ENCODE data around the gene TEX2. TPM values are rescaled to one million over a fixed set of nuclear protein-coding genes. Genes with fewer than 3 reads are reported as not detected.

TEX2 gene
- total and polyA plus RNA-seq, 2 of the 13 experiments (the other 11 are each of a cell fraction or from before 2014, with no cell fraction given) = 21.4 to 37.7 TPM

- TF ChIP-seq SKI (IDR thresholded peaks at IDR 0.05; ENCODE audit: partially characterized antibody) (no peak), GATAD2A (CRISPR knock-in tag; IDR thresholded peaks at IDR 0.05) (no peak; the same call in none of the 2 replicates), MEIS2 (CRISPR knock-in tag; IDR thresholded peaks at IDR 0.05) (no peak), FOXK1 (CRISPR knock-in tag; IDR thresholded peaks at IDR 0.05; ENCODE audit: borderline replicate concordance, low read depth) (peak; percentile 43; the same call in 1 of the 2 replicates), ZNF280B (CRISPR knock-in tag; IDR thresholded peaks at IDR 0.05; ENCODE audit: borderline replicate concordance) (peak; percentile 95), ZBTB37 (CRISPR knock-in tag; IDR thresholded peaks at IDR 0.05) (no peak; the same call in 1 of the 2 replicates), ATF7-NPFF (CRISPR knock-in tag; IDR thresholded peaks at IDR 0.05; ENCODE audit: low read depth) (peak; percentile 61; the same call in 1 of the 2 replicates), ZNF746 (CRISPR knock-in tag; IDR thresholded peaks at IDR 0.05) (peak; percentile 59), EHMT2 (IDR thresholded peaks at IDR 0.05; ENCODE audit: borderline replicate concordance, low read depth, low read length) (no peak), ZNF34 (CRISPR knock-in tag; IDR thresholded peaks at IDR 0.05; ENCODE audit: borderline replicate concordance) (0 out of 2 replicates have a peak, but pooled peaks have one; percentile 21), BATF2 (CRISPR knock-in tag; IDR thresholded peaks at IDR 0.05) (peak; percentile 89; the same call in 1 of the 2 replicates), ZNF563 (CRISPR knock-in tag; IDR thresholded peaks at IDR 0.05) (no peak), ZNF562 (CRISPR knock-in tag; IDR thresholded peaks at IDR 0.05; ENCODE audit: borderline replicate concordance) (peak; percentile 48; the same call in 1 of the 2 replicates), ZSCAN25 (CRISPR knock-in tag; IDR thresholded peaks at IDR 0.05) (peak; percentile 57; the same call in 1 of the 2 replicates), MEIS1 (CRISPR knock-in tag; IDR thresholded peaks at IDR 0.05; ENCODE audit: borderline replicate concordance) (no peak), RARG (CRISPR knock-in tag; IDR thresholded peaks at IDR 0.05; ENCODE audit: low read depth) (peak; percentile 54; the same call in 1 of the 2 replicates), ZNF101 (CRISPR knock-in tag; IDR thresholded peaks at IDR 0.05; ENCODE audit: borderline replicate concordance, low read depth) (peak; percentile 49; the same call in 1 of the 2 replicates), NFAT5 (CRISPR knock-in tag; IDR thresholded peaks at IDR 0.05) (no peak), ZNF788 (CRISPR knock-in tag; IDR thresholded peaks at IDR 0.05; ENCODE audit: borderline replicate concordance) (peak; percentile 33; the same call in 1 of the 2 replicates), BCL6 (CRISPR knock-in tag; IDR thresholded peaks at IDR 0.05) (no peak)
These were observed 116.5 kb downstream of the TEX2 start (continued) for GRCh38 chr17:64146418-64147109.

All from HepG2 (cell line).